Epidermal melanocyte (primary cell): ENCODE data around the gene CASQ2.

Source experiments
- DNase-seq: peaks from one replicate; pipeline ENCODE4 v3.0.0; 2011; ENCODE audit warnings: low spot score; ENCODE audit not compliant: insufficient read length

CASQ2 gene

GRCh38 chr1:115768549-115768948 is at the start of gene CASQ2:
Gene CASQ2 (minus strand): TSS chr1:115768714. CDS start chr1:115768541, 173 bp downstream.
- no peak for DNase-seq

DNA sequence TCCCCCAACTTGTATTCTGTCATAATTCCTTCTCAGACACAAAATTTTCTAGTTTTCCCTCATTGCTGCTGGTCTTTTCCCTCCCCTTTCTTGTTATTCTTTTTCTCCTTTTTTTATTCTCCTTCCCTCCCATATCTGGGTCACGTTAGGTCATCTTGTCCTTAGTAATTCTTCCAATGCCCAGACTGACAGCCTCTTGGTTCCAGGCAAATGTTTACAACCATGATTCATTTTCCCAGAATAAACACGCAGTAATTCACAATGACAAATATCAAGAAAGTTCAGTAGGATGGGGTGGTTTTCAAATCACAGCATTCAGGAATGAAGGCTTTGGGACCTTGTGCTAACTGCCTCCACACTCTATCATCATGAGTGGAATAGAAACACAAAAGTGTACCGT is 47.2 kb upstream of the CASQ2 start:
- DNase-seq: no peak

DNA sequence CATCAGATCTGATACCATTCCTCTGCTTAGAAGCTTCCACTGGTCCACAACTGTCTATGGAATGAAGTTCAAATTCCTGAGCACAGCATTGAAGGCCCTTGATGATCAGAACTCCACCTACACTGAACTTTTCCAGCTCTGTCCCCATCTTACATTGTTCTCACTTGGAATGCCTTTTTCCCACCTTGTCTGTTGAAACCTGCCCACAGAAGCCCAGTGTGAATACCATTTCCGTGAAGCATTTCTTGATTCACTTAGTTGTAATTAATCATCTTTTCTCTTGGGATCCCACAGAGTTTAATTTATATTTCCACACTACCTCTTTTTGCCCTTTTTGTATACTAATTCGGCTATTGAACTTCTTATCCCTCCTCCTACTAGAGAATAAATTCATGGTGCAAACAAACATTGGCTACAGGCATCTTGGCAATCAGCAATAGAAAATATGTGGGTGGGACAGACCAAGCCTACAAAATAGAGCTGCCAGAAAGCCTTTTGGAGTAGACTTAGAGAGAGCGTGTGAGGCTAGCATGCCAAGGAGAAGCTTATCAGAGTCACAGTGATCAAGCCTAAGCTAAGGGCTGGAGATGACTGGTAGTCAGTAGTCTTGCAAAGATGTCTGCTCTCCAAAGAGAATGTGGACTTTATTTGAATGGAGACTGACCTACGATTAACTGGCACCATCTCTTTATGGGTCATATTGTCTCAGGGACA is 46.3 kb upstream of the CASQ2 start:
- DNase-seq: no peak

DNA sequence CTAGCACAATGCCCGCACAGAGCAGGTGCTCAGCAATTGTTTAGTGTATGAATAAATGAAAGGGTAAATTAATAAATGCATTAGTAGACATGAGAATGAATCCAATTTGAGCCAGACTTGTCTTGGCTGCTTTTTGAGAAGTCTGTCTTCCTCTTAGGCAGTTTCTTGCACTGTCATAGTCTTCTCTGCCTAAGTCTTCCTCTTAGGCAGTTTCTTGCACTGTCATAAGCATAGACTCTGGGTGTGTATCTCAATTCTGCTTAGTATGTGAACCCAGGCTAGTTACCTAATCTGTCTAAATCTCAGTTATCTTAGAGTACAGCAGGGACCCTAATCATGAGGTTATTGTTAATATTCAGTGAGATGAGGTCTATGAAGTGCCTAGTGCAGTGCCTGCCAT is 45.2 kb upstream of the CASQ2 start:
- no peak for DNase-seq

DNA sequence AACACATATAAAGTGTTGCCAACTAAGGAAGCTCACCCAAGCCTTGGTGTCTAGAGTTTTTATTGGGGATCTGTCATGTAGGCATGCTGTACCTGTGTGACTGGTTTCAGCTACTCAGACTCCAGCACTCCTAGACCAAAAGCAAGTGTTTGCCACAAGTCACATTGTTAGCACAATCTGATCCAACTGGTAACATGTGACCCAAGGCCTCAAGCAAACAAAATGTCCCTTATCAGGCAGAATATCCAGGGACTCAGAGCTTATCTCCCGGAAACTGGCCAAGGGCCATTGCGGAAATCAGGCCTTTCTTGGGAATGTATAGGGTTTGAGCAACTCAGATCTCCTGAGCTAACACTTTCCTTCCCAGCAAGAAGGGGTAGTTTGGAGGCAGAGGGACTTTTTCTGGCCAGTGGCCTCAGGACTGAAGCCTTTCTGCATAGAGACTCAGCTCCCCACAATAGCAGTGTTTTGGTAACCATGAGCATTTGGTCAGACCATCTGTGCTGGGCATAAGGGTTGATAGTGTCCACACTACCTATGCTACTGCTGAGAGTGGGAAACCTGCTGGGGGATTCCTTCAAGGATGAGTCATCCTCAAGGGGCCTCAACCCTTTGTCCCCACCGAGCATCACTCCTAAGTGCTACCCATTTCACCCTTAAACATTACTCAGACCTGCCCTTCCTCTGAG is 42.8 kb upstream of the CASQ2 start:
- DNase-seq: no peak

DNA sequence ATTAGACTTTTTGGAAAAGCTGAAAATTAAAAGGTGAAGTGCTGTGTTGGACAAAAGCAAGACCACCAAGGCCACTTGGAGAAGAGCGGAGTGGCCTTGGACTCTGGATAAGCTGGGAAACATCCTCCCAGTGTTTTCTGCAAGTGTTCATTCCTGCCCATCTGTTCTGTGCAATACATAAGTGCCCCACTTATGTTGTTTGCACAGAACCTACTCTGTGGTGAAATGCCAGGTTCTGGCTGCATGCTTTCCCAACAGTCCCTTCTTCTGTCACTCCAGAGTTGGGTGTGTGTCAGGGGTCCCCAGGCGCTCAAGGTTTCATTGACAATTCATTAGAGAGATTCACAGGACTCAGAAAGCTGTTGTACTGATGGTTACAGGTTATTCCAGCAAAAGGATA is 42.1 kb upstream of the CASQ2 start:
- no peak for DNase-seq

- DNase-seq: no peak
These were observed 41.3 kb upstream of the CASQ2 start for GRCh38 chr1:115809847-115810246.

DNA sequence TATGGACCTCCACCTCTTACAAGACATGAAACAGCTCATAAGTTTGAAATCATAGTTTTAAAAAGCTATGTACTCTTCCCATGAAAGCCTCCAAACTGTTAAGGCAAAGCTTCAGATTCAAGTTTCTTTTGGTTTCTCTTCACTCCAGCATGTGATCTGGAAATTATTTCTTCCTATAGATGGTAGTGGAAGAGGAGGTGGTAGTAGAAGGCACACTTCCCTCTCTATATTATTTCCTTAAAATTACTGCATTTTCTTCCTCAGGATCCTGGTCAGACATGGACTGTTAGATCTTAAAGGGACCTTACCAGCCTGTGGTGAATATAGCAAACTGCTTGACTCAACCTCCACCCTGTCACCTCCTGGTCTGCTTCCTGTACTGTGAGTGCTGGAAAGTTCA is 40.6 kb upstream of the CASQ2 start:
- DNase-seq: no peak

DNA sequence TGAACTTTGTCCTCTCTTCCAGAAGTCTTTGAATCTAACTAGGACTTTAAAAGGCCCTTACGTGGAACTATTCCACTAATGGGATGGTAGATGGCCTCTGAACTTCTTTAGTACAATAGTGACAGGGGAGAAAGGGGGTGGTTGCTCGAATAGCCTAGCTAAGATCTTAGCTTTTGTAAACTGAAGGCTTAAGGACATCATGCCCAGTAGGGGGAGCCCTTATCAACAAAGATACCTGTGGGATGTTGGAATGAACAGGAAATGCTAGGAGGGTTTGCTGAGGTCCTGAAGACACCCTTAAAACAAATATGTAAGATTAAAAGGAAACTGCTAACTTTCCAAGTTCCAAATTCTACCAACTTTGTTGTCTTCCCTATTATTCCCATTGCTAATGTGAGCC is 39.2 kb upstream of the CASQ2 start:
- DNase-seq: peak; percentile 66

DNA sequence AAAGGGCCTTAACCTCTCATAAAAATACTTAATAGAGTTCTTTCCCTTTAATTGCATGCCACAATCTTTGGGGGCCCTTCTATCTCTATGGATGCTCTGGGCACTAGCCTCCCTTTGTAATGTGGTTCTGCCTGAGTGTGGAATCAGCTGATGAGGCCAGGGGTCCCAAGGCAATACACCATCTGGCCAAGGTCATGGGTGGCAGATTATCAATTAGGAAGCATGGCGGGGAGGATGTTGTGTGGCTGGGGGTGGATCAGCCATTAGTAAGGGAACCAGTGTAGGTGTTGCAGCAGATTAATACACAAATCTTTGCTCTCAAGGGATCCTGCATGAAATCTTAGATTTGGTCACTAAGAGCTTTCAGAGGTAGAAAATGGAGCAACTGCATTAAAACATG is 37.1 kb upstream of the CASQ2 start:
- DNase-seq: no peak

DNA sequence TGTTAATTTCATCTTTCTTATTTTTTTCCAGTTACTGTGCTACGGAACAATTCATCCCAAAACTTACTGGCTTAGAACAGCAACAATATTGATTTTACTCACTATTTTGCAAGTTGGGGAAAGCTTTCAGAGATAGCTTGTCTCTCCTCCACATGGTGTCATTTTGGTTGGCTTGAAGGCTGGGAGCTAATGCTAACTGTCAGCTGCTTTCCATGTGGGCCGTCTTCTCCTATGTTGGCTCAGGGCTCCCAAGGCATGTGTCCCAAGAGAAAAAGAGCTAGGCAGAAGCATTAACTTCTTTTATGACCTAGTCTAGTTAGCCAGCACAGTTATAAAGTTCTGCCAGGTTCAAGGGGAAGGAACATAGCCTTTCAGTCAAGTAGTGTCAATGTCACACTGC is 33.9 kb upstream of the CASQ2 start:
- no peak for DNase-seq

- DNase-seq: no peak
These were observed 29.0 kb upstream of the CASQ2 start for GRCh38 chr1:115797486-115797885.

DNA sequence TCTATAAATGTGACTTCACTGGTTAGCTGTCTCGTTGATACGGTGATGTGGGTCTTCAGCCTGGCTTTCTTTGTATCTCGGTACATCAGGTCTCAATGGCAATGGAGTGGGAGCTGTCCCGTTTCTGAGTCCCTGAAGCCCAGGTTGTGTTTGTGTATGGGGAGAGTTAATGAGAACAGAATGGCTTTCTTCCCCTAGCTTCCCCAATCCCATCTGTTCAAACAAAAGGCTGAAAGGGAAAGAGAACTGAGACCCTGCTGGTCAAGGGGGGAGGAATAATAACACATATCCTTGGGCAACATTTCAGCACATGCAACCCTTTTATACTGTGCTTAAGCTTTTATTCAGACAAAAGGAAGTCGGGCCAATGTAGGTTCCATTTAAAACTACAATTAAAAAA is 28.4 kb upstream of the CASQ2 start:
- DNase-seq: no peak

GRCh38 chr1:115796036-115796435 is 27.5 kb upstream of the CASQ2 start:
- no peak for DNase-seq

DNA sequence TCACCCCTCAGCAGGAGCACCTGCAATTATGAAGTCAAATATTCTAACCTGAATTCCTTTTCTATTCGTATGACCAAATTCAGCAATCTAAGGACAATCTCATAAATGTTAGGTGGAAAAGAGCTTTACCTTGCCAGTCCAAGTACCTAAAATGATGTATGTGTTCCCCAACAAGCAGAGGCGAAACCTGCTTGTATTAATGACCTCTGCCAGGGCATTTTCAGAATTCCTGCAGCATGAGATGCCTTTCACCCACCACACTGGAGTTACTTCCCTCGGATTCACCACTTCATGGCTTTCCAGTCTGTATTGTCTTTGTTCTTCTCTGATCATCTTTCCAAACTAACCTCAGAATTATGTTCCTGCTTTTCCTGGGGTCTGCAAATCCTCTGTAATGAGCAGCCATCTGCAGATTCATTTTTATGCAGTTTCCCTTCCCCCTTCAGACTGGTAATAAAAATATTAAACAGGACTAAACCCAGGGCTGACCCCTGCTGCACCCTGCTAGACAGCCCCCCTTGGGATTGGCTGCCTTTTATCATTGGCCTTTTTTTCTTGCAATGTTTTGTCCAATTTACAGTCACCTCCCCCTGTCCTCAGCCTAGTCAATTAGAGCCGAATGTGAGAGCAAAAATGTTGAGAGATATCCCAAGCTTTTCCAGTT is 26.6 kb upstream of the CASQ2 start:
- no peak for DNase-seq

DNA sequence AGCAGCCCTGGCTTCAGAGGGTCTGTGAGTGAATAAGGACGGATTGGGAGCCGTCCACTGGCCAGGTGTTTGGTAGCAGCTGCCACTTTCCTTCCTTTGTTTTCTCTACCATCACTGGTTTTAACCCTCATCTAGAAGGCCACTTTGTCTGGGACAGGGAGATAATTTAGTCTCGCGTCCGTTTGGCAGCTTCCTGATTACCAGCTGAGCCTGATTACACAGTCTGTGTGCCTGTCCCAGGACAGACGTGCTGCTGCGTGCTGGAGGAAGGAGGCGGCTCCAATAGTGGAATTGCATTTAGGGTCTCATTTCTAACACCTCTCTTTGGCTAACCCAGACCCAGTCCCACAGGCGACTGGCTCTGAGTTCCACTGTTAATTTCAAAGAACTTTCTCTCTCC is 24.6 kb upstream of the CASQ2 start:
- no peak for DNase-seq

- no peak for DNase-seq
These were observed 23.3 kb upstream of the CASQ2 start for GRCh38 chr1:115791816-115792215.

- no peak for DNase-seq
These were observed 22.3 kb upstream of the CASQ2 start for GRCh38 chr1:115790846-115791245.

GRCh38 chr1:115790356-115790755 is 21.8 kb upstream of the CASQ2 start:
- no peak for DNase-seq

DNA sequence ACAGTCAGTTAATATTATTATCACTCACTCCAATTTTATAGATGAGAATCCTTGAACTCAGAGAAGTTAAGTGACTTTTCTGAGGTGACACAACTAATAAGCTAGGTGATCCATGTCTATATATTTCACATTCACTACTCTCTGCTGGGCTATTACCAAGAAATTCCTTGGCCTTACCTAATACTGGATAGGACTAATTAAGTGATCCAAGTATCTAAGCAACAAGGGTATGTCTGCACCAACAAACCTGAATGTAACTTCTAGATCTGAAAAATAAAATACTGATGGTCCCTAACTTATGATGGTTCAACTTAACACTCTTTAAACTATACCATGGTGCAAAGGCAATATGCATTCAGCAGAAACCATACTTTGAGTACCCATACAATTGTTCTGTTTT is 14.8 kb upstream of the CASQ2 start:
- no peak for DNase-seq

- no peak for DNase-seq
These were observed 14.2 kb upstream of the CASQ2 start for GRCh38 chr1:115782571-115783281.

GRCh38 chr1:115781851-115782250 is 13.3 kb upstream of the CASQ2 start:
- DNase-seq: no peak
